HG02870 (cell line): ENCODE measurements around the gene CLEC16A.

Experiments
- ATAC-seq: cut with Tn5 transposase; IDR thresholded peaks from one replicate; pipeline ENCODE4 v1.9.1; 2021; ENCODE audit warnings: mild to moderate bottlenecking, moderate library complexity; ENCODE audit not compliant: unreplicated experiment

CLEC16A gene

DNA sequence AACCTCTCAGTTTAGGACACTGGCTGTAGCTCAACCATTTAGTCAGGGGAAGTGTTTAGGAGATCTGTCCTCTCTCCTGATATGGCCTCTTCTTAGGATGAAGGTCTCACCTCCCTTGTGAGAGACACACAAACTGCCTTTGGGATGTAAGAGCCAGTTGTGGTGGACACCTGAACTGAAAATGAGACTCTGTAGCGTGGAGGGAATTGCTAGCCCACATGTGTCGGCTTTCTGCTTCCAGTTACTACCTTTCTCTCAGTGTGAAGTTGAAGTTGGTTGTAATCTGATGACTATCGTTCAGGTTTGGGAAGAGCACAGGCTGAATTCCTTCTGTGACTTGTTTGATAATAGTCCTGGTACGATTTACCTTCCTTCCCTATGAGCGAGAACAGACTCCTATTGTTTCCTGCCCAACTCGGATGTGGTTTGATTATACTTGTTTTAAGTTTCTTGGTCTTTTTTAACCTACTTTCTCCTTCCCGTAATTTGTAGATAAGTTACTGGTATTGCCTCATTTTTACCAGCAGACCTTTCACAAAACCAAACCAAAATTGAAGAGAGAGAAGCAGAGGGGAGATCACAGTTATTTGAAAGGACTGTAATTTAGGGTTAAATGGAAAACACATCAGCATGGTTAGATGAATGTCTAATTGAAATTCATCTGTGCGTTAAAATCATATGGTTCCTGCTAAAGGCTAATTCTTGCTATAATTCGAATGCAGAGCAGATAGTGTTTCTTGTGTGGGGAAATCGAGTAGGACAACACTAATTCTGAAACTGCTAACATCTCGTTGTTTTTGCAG lies 43.2 kb downstream of the CLEC16A start:
- ATAC-seq = no peak

- no peak for ATAC-seq
These were observed 43.9 kb downstream of the CLEC16A start for GRCh38 chr16:10988164-10988803.

DNA sequence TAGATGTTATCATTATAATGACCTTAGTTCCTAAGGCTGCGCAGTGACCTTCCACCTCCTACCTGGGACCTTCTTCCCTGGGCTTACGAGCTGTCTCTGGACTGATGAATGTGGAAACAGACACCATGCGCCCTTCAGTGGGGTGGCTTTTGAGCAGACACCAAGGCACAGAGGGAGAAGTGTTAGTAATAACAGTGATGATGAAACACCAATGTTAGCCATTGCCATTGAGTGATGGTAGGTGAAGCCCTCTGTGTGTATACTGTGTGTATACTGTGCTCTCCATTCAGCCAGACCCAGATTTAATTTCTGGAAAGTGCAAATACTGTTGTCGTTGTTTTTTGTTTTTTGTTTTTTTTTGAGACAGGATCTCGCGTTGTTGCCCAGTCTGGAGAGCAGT lies 44.5 kb downstream of the CLEC16A start:
- ATAC-seq = no peak

GRCh38 chr16:10989559-10989958 lies 45.2 kb downstream of the CLEC16A start:
- ATAC-seq = no peak

- no peak for ATAC-seq
These were observed 46.0 kb downstream of the CLEC16A start for GRCh38 chr16:10990378-10990777.

DNA sequence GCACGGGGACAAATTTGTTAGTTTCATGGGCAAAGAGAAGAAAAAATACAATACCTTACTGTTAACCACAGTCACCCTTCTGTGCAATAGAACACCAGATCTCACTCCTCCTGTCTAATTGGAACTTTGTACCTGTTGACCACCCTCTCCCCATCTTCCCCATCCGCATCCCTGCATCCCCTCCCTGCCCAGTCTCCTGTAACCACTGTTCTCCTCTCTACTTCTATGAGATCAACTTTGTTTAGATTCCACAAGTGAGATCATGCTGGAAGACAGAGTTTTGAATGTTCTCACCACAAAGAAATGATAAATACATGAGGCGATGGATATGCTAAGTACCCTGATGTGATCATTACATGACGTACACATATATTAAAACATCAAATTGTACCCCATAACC lies 47.7 kb downstream of the CLEC16A start:
- no peak for ATAC-seq

DNA sequence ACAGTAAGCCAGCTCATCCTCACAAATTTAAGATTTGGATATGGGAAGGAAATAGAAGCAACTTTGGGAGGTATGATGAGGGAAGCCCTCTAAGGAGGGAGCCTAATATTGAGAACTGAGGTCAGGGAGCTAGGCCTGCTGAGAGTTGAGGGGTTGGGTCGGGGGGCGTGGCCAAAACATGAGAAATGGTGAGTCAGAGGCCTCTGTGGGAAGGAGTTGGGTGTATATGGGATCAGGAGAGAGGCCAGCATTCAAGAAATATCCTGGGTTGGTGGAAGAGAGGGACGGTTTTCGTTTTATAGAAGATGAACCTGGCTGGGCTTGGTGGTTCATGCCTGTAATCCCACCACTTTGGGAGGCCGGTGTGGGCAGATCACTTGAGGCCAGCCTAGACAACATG lies 48.4 kb downstream of the CLEC16A start:
- ATAC-seq = no peak

DNA sequence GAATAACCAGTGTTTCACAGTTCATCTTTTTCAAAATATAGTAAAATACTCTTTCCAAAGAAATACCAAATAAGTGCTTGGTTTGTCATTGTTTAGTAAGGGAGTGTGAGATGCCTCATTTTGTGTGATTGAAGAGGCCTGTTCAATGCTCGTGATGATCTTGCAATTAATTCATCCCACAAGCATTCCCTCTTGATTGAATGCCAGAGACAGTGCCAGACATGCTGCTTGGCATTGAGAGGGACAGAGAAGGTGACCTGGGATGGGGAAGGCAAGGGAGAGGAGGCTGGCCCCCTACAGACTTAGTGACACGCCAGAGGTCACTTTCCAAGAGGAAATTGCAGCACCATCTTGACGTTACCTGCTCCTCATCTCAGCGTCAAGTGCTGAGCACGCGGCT lies 49.3 kb downstream of the CLEC16A start:
- ATAC-seq = no peak

DNA sequence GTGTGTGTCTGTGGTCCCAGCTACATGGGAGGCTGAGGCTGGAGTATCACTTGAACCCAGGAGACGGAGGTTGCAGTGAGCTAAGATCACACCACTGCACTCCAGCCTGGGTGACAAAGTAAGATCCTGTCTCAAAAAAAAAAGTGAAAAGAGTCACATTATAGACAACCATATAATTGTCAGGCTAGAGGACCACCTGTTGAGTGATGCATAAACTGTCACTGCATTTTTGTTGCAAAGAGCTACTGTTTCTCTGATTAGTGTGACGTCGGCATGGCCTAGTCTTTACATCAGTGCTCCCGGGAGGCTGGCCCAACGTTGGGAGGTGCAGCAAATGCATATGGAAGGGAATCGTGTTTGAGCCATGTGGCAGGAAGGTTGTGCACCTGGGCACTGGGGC lies 50.2 kb downstream of the CLEC16A start:
- no peak for ATAC-seq

- no peak for ATAC-seq
These were observed 51.2 kb downstream of the CLEC16A start for GRCh38 chr16:10995565-10995964.

DNA sequence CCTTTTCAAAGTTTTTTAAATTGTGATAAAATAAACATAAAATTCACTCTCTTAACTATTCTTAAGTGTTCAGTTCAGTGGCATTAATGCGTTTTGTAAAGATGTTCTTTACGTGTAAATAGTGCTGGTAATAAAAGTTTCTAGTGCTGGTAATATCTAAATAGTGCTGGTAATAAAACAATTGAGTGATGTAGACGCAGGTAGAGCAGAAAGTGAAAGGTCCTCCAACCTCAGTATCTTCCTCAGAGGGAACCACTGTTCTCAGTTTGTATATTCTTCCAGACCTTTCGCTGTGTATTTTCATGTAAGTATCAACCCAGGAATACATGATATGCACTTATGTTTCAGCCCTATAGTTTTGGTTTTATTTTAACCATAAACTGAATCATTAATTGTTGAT lies 53.1 kb downstream of the CLEC16A start:
- no peak for ATAC-seq

DNA sequence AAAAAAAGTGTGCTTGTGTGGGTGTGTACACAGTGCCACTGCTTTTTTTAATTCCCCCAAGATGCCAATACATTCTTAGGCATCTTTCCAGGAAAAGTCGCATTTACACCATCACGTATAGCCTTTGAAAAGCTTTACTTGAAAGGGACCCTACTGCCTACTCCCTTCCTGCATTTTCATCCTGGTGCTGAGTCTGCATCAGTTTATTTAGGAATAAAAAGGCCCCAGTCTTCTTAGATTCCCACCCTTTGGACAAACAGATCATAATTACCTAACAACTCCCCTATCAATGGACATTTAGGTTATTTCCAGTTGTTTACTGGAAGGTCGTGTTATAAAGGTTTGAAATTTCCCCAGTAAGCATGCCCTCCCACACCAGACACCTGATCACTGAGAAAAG lies 54.9 kb downstream of the CLEC16A start:
- ATAC-seq = no peak

- ATAC-seq = no peak
These were observed 57.2 kb downstream of the CLEC16A start for GRCh38 chr16:11001611-11002010.

GRCh38 chr16:11003141-11003540 lies 58.8 kb downstream of the CLEC16A start:
- ATAC-seq = no peak

DNA sequence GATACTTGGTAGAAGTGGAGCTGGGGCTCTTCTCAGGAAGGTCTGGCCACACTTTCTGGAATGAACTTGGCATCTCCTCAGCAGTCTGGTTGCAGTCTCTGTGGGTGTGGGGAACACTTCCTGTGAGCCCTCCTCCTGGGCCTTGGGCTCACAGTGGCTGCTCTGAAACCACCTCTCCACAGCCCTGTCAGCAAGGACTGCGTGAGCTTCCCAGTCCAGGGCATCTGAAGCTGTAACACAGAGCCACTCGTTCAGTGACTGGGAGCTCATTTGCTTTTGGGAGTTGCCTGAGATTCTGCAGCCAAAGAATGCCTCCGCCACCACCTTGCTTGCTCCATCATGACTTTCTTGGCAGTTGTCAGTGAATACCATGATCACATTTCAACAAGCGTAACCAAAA lies 60.0 kb downstream of the CLEC16A start:
- ATAC-seq = no peak

GRCh38 chr16:11004973-11005610 lies 60.7 kb downstream of the CLEC16A start:
- ATAC-seq = no peak

GRCh38 chr16:11005611-11005975 lies 61.2 kb downstream of the CLEC16A start:
- no peak for ATAC-seq

GRCh38 chr16:11006656-11007055 lies 62.3 kb downstream of the CLEC16A start:
- no peak for ATAC-seq

- no peak for ATAC-seq
These were observed 63.4 kb downstream of the CLEC16A start for GRCh38 chr16:11007714-11008280.

GRCh38 chr16:11009027-11009755 lies 64.8 kb downstream of the CLEC16A start:
- no peak for ATAC-seq

- no peak for ATAC-seq
These were observed 66.3 kb downstream of the CLEC16A start for GRCh38 chr16:11010575-11011221.
